Measurements from ENCODE around the gene TPST2.

TPST2 gene

GRCh38 chr22:26576026-26576680, 13.8 kb downstream of the TPST2 start:
- Histone ChIP-seq H3K9ac (ENCODE audit: low read depth, low read length) (no peak overlapping the region), H3K4me2 (ENCODE audit: low read length) (no peak overlapping the region), H3K36me3 (ENCODE audit: insufficient read depth, low read length) (no peaks in the 10 kb centered on the region), H3K9me3 (replicated peaks; ENCODE audit: low read length) (no peaks in the 10 kb centered on the region), H3K4me1 (ENCODE audit: control insufficient read depth, insufficient read depth, low read length) (peaks cover 3% of the 10 kb centered on the region), H3K4me3 (ENCODE audit: low read length) (no peak overlapping the region), H3K27me3 (ENCODE audit: control insufficient read depth, insufficient read depth, low read length) (no peaks in the 10 kb centered on the region)

- H3K4me2 ChIP-seq (ENCODE audit: low read length): no peak overlapping the region
- no peaks in the 10 kb centered on the region for H3K36me3 ChIP-seq (ENCODE audit: insufficient read depth, low read length)
- H3K9me3 ChIP-seq (replicated peaks; ENCODE audit: low read length): no peaks in the 10 kb centered on the region
- no peak overlapping the region for H3K9ac ChIP-seq (ENCODE audit: low read depth, low read length)
- H3K4me3 ChIP-seq (ENCODE audit: low read length): no peak overlapping the region
- H3K27me3 ChIP-seq (ENCODE audit: control insufficient read depth, insufficient read depth, low read length): no peaks in the 10 kb centered on the region
- peaks cover 3% of the 10 kb centered on the region for H3K4me1 ChIP-seq (ENCODE audit: control insufficient read depth, insufficient read depth, low read length)
Measured at GRCh38 chr22:26574001-26574723, 15.8 kb downstream of the TPST2 start.

- peaks cover 3% of the 10 kb centered on the region for H3K4me1 ChIP-seq (ENCODE audit: control insufficient read depth, insufficient read depth, low read length)
- no peak overlapping the region for H3K4me2 ChIP-seq (ENCODE audit: low read length)
- H3K36me3 ChIP-seq (ENCODE audit: insufficient read depth, low read length): no peaks in the 10 kb centered on the region
- H3K4me3 ChIP-seq (ENCODE audit: low read length): no peak overlapping the region
- no peaks in the 10 kb centered on the region for H3K9me3 ChIP-seq (replicated peaks; ENCODE audit: low read length)
- no peaks in the 10 kb centered on the region for H3K27me3 ChIP-seq (ENCODE audit: control insufficient read depth, insufficient read depth, low read length)
- no peak overlapping the region for H3K9ac ChIP-seq (ENCODE audit: low read depth, low read length)
Measured at GRCh38 chr22:26573026-26573662, 16.8 kb downstream of the TPST2 start.

GRCh38 chr22:26570864-26571525, 18.9 kb downstream of the TPST2 start:
- Histone ChIP-seq H3K9ac (ENCODE audit: low read depth, low read length) (no peak overlapping the region), H3K4me3 (ENCODE audit: low read length) (no peak overlapping the region), H3K36me3 (ENCODE audit: insufficient read depth, low read length) (no peaks in the 10 kb centered on the region), H3K4me1 (ENCODE audit: control insufficient read depth, insufficient read depth, low read length) (peaks cover under 1% of the 10 kb centered on the region), H3K4me2 (ENCODE audit: low read length) (no peak overlapping the region), H3K9me3 (replicated peaks; ENCODE audit: low read length) (no peaks in the 10 kb centered on the region), H3K27me3 (ENCODE audit: control insufficient read depth, insufficient read depth, low read length) (no peaks in the 10 kb centered on the region)

GRCh38 chr22:26570115-26570514, 19.8 kb downstream of the TPST2 start:
- no peaks in the 10 kb centered on the region for H3K27me3 ChIP-seq (ENCODE audit: control insufficient read depth, insufficient read depth, low read length)
- H3K4me2 ChIP-seq (ENCODE audit: low read length): no peak overlapping the region
- no peaks in the 10 kb centered on the region for H3K36me3 ChIP-seq (ENCODE audit: insufficient read depth, low read length)
- H3K9me3 ChIP-seq (replicated peaks; ENCODE audit: low read length): no peaks in the 10 kb centered on the region
- H3K4me3 ChIP-seq (ENCODE audit: low read length): no peak overlapping the region
- H3K9ac ChIP-seq (ENCODE audit: low read depth, low read length): no peak overlapping the region
- H3K4me1 ChIP-seq (ENCODE audit: control insufficient read depth, insufficient read depth, low read length): no peaks in the 10 kb centered on the region

GRCh38 chr22:26568207-26568706, 21.7 kb downstream of the TPST2 start:
- Histone ChIP-seq H3K4me3 (ENCODE audit: low read length) (no peak overlapping the region), H3K36me3 (ENCODE audit: insufficient read depth, low read length) (no peaks in the 10 kb centered on the region), H3K4me2 (ENCODE audit: low read length) (no peak overlapping the region), H3K9me3 (replicated peaks; ENCODE audit: low read length) (no peaks in the 10 kb centered on the region), H3K27me3 (ENCODE audit: control insufficient read depth, insufficient read depth, low read length) (no peaks in the 10 kb centered on the region), H3K9ac (ENCODE audit: low read depth, low read length) (no peak overlapping the region), H3K4me1 (ENCODE audit: control insufficient read depth, insufficient read depth, low read length) (no peaks in the 10 kb centered on the region)

GRCh38 chr22:26567610-26568009, 22.3 kb downstream of the TPST2 start:
- Histone ChIP-seq H3K27me3 (ENCODE audit: control insufficient read depth, insufficient read depth, low read length) (no peaks in the 10 kb centered on the region), H3K9ac (ENCODE audit: low read depth, low read length) (no peak overlapping the region), H3K9me3 (replicated peaks; ENCODE audit: low read length) (no peaks in the 10 kb centered on the region), H3K4me1 (ENCODE audit: control insufficient read depth, insufficient read depth, low read length) (no peaks in the 10 kb centered on the region), H3K4me3 (ENCODE audit: low read length) (no peak overlapping the region), H3K4me2 (ENCODE audit: low read length) (no peak overlapping the region), H3K36me3 (ENCODE audit: insufficient read depth, low read length) (no peaks in the 10 kb centered on the region)

GRCh38 chr22:26566994-26567393, 22.9 kb downstream of the TPST2 start:
- Histone ChIP-seq H3K36me3 (ENCODE audit: insufficient read depth, low read length) (no peaks in the 10 kb centered on the region), H3K27me3 (ENCODE audit: control insufficient read depth, insufficient read depth, low read length) (no peaks in the 10 kb centered on the region), H3K4me2 (ENCODE audit: low read length) (no peak overlapping the region), H3K4me3 (ENCODE audit: low read length) (no peak overlapping the region), H3K9me3 (replicated peaks; ENCODE audit: low read length) (no peaks in the 10 kb centered on the region), H3K4me1 (ENCODE audit: control insufficient read depth, insufficient read depth, low read length) (no peaks in the 10 kb centered on the region), H3K9ac (ENCODE audit: low read depth, low read length) (no peak overlapping the region)

- no peaks in the 10 kb centered on the region for H3K36me3 ChIP-seq (ENCODE audit: insufficient read depth, low read length)
- no peaks in the 10 kb centered on the region for H3K27me3 ChIP-seq (ENCODE audit: control insufficient read depth, insufficient read depth, low read length)
- H3K4me3 ChIP-seq (ENCODE audit: low read length): no peak overlapping the region
- H3K9me3 ChIP-seq (replicated peaks; ENCODE audit: low read length): no peaks in the 10 kb centered on the region
- H3K9ac ChIP-seq (ENCODE audit: low read depth, low read length): no peak overlapping the region
- H3K4me1 ChIP-seq (ENCODE audit: control insufficient read depth, insufficient read depth, low read length): no peaks in the 10 kb centered on the region
- H3K4me2 ChIP-seq (ENCODE audit: low read length): no peak overlapping the region
Measured at GRCh38 chr22:26565889-26566288, 24.0 kb downstream of the TPST2 start.

- H3K4me1 ChIP-seq (ENCODE audit: control insufficient read depth, insufficient read depth, low read length): no peaks in the 10 kb centered on the region
- no peak overlapping the region for H3K4me3 ChIP-seq (ENCODE audit: low read length)
- no peak overlapping the region for H3K4me2 ChIP-seq (ENCODE audit: low read length)
- H3K9ac ChIP-seq (ENCODE audit: low read depth, low read length): no peak overlapping the region
- H3K36me3 ChIP-seq (ENCODE audit: insufficient read depth, low read length): no peaks in the 10 kb centered on the region
- H3K27me3 ChIP-seq (ENCODE audit: control insufficient read depth, insufficient read depth, low read length): no peaks in the 10 kb centered on the region
- no peaks in the 10 kb centered on the region for H3K9me3 ChIP-seq (replicated peaks; ENCODE audit: low read length)
Measured at GRCh38 chr22:26565181-26565580, 24.8 kb downstream of the TPST2 start.

GRCh38 chr22:26564672-26565071, 25.3 kb downstream of the TPST2 start:
- Histone ChIP-seq H3K36me3 (ENCODE audit: insufficient read depth, low read length) (no peaks in the 10 kb centered on the region), H3K4me1 (ENCODE audit: control insufficient read depth, insufficient read depth, low read length) (no peaks in the 10 kb centered on the region), H3K9ac (ENCODE audit: low read depth, low read length) (no peak overlapping the region), H3K4me2 (ENCODE audit: low read length) (no peak overlapping the region), H3K27me3 (ENCODE audit: control insufficient read depth, insufficient read depth, low read length) (no peaks in the 10 kb centered on the region), H3K4me3 (ENCODE audit: low read length) (no peak overlapping the region), H3K9me3 (replicated peaks; ENCODE audit: low read length) (no peaks in the 10 kb centered on the region)
